HG03159 (cell line): ENCODE measurements around the gene PI4KB.
"Not testable (repeated sequence)": the region's sequence is repeated elsewhere in the genome, so short reads cannot be mapped to it uniquely, and the experiment has no call there.

Experiments used
- ATAC-seq: cut with Tn5 transposase; IDR thresholded peaks from one replicate; pipeline ENCODE4 v1.9.1; 2021; ENCODE audit warnings: mild to moderate bottlenecking, moderate library complexity; ENCODE audit not compliant: unreplicated experiment

PI4KB gene

DNA sequence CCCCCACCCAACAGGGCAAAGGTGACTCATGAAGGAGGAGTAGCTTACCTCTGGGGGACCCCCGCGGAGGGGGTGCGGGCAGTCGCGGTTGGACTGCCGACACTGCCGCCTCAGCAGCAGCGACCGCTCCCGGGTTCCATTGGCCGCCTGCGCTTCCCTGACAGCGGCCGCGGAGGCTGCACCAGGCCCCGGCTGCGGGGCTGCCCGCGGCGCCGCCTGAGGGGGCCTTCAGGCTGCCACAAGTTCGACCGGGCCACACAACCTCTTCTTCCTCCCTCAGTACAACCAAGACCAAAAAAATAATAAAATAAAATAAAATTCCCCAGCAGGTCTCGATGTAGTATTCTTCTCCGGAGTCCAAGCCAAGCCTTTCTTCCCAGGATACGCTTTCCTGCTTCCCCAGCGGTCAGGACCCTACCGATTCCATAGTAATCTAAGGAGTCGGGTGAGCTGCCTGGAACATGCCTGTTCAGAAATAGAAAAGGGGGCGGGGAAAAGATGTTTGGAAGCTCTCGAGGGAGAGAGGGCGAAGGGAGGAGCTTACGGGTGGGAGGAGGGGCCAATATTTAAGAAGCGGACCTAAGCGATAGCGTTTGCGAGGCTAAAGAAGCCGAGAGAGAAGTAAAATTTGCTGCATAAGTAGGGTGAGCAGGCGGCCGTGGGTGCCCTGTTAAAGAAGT lies at the start of gene PI4KB:
PI4KB (minus strand) TSS at position 194 of the 680 bp plus-strand sequence. CDS start 10,935 bp downstream, outside the sequence.
- peak; percentile 74 for ATAC-seq

DNA sequence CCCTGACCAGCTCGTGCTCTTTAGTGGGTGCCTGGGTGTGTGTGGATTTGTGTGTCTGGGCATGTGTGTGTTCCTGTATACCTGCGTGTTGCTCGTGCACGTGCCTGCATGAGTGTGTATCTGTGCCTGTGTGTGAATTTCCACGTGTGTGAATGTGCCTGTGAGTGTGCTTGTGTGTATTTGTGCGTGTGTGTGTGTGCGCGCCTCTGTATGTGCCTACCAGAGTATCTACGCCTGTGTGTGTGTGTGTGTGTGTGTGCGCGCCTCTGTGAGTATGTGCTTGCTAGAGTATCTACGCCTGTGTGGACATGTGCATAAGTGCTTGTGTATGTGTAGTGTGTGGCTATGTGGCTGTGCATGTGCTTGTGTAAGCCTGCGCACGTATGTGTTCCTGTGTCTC lies 46.0 kb upstream of the PI4KB start:
- no peak for ATAC-seq

DNA sequence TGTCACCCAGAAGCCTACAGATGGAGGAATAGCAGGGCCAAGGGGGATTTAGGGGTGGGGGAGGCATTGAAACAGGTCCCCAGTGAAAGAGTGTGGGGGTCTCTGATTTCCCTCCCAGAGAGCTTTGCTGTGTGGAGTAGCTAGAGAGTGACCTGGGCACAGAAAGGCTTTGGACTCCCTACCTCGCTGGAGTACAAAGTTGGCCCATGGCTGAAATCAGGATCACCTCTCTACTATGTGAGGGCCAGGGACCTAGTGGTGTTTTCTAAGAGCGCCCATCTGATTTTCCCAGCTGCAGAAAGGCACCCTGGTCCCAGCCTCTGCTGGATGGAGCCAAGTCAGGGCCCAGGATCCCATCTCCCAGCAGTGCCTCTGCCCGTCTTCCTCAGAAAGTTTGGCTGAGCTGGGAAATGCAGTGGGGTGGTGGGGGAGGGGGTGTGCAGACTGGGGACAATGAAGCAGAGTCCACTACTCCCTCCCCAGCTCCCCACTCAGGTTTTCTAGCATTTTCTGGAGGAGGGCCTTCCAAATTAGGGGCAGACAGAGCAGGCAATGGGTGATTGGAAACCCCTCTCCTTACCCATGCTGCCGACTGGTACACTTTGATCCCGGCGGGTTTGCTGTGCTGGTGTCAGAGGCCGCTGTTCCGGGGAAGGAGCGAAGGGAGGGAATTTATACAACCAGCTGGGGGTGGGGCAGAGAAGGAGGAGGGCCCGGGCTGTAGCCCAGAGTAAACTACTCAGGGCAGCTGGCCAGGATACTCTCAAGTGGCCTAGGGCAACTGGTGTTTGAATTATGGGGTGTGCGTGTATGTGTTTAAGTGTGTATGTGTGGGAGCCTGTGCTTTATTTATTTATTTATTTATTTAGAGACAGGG lies 45.1 kb upstream of the PI4KB start, which contains the start of gene SELENBP1:
SELENBP1 (minus strand) TSS at position 648 of the 877 bp plus-strand sequence; CDS start at position 584, 64 bp downstream.
- ATAC-seq: no peak

DNA sequence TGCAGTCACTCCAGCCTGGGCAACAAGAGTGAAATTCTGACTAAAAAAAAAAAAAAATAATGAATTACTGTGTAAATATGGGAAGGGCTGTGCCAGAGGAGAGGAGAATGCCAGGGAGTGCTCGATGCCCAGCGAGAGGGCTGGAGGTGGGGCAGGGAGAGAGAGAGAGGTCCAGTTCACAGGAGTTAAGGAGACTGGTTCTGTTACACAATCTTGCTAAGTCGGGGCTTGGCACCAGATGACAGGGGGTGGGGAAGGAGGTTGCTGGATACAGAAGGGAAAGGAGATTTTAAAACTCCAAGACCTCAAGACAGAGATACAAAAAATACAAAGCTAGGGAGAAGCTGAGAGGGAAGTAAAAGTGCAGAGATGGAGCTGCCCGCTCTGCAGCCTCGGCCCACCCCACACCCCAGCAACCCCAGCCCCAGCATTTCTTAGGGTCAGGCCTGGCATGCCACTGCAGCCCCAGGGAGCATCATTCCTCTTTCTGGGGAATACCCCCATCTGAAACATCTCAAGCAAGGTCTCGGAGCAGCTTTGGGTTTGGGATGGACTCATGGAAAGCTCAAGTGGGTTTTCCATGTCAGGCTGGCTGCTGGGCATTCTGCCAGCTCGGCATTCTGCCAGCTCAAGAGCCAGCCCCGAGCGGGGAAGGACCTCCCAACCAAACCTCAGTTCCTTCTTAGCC lies 44.3 kb upstream of the PI4KB start:
- ATAC-seq: no peak

DNA sequence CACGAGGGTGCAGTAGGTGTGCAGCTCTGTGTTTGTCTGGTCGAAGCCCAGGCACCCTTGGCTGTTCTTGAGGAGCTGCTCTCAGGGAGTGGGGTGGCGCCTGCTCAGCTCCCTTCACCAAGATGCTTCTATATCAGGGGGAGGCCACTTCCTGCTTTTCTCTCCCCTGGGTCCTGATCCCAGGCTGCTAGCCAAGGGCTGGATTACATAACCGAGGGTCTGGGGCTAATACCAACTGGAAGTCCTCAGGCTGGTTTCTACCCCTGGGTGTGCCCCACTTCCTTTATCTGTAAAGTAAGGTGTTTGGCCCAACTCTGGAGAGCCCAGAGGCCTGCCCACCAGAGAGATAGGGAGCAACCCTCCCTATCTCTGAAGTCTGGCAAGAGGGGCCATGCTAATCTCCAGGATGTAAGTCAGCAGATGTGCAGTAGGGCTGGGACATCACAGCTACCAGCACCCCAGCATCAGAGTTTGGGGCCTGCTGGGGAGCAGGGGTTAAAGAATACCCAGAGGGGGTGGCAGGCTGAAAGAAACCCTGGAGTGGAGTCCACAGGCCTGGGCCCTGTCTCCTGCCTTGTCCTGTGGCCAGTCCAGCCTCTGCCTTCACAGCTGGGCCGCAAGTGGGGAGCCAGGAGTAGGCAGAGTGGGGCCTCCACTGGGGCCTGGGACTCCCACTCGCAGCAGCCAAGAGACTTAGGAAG lies 43.1 kb upstream of the PI4KB start:
- ATAC-seq: no peak

DNA sequence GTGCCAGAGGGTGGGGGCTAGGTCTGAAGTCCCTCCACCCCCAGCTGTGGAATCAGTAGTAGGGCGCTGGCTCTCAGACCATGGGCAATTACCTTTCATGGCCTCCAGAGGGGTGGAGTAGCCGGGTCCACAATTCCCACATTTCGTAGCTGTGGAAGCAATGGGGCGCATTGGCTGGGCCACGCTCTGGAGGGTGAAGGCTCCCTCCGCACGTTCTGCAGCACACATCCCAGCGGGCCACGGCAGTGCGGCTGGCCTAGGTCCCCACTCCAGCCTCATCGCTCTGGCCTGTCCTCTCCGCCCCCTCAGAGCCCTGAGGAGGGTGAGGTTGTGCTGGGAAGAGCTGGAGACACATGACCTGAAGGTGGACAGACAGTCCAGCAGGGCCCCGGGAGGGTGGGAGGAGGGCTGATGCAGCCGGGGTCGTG lies 42.4 kb upstream of the PI4KB start:
- ATAC-seq: no peak

DNA sequence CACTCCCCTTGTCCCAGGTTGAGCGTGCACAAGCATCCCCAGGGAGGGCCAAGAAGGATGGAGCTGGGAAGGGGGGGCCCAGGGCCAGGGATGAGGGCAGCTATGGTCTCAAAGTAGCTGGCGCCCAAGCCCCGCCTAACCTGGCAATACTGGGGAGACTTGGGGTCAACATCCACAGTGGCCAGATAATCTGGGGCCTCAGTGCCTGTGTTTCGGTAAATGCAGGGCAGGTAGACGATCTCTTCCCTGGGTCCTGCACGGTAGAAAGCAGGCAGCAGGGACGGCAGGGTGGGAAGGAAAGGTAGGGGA lies 42.0 kb upstream of the PI4KB start:
- no peak for ATAC-seq

DNA sequence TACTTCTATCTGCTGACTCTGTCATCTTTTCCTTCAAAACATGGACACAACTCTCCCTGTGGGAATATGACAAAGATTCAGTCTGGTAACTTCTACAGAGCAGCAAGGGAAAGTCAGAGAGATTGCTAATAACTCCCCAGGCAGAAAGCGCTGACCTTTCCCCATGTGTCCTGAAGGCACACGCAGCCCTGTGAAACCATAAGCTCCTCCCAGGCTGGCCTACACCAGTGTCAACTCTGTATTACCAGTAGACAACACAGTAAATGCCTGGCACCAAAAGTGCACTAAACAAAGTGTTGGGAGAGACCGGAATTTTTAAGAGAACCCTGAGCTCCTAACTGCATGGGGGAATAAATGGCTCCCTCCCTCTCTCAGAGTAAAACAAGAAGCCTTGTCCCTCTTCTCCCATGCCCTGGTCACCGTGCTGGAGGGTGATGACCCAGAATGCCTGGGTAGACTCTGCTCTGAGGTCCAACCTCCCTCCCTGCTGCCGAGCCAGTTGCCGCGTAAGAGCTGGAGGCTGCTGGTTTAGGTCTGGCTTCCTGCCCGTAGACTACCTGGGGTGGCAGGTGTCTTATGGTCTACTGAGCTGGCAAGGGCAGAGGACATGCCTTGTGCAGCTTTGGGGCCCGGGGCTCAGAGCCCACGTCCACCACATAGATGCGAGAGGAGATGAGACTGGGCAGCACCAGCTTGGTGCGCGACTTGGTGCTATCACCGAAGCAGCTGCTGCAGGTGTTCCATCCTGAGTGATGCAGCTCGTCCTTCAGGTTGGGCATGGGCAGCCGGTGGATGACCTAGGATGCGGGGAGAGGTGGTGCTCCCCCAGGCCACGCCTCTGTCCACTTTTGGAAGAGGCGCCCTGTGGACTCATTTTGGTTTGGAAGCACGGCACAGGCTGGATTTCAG lies 41.4 kb upstream of the PI4KB start:
- ATAC-seq: no peak

DNA sequence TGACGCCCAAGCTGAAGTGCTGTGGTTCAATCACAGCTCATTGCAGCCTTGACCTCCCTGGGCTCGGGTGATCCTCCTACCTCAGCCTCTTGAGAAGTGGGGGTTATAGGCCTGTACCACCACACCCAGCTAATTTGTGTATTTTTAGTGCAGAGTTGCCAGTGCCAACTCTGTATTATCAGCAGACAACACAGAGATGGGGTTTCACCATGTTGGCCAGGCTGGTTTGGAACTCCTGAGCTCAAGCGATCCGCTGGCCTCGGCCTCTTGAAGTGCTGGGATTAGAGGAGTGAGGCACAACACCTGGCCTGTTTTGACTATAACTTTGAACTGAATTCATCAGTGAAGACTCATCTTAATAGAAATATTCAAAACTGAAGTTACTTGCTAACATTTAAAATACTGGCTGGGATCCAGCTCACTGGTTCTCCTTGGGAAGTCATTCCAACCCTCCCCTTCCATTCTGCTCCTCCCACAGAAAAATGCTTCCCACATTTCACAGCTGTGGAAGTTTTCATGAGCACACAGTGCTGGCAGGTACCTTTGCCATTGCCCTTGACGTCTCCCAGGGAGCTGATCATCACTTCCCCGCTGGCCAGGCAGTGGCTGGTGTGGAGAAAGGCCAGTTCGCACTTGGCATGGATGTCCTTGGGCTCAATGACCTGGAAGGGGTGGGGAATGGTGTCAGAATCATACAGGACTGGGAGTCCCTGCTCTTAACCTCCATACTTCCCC lies 40.6 kb upstream of the PI4KB start:
- no peak for ATAC-seq

DNA sequence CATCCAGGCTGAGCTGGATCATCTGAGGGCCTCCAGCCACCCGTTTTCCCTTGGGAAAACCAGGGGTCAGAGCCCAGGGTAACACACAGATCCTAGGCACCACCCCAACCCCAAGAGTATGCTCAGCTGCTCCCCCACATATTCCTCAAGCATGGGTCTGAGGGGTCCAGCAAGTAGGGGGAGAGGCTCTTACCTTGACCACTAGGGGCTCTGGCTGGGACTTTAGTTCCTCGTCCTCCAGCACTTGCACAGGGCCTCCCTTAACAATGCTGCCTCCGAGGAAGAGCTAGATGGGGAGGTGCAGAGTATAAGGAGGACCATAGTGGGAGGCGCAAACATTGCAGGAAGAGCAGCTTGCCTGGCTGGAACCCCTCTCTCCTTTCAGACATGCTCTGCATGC lies 37.8 kb upstream of the PI4KB start:
- no peak for ATAC-seq

DNA sequence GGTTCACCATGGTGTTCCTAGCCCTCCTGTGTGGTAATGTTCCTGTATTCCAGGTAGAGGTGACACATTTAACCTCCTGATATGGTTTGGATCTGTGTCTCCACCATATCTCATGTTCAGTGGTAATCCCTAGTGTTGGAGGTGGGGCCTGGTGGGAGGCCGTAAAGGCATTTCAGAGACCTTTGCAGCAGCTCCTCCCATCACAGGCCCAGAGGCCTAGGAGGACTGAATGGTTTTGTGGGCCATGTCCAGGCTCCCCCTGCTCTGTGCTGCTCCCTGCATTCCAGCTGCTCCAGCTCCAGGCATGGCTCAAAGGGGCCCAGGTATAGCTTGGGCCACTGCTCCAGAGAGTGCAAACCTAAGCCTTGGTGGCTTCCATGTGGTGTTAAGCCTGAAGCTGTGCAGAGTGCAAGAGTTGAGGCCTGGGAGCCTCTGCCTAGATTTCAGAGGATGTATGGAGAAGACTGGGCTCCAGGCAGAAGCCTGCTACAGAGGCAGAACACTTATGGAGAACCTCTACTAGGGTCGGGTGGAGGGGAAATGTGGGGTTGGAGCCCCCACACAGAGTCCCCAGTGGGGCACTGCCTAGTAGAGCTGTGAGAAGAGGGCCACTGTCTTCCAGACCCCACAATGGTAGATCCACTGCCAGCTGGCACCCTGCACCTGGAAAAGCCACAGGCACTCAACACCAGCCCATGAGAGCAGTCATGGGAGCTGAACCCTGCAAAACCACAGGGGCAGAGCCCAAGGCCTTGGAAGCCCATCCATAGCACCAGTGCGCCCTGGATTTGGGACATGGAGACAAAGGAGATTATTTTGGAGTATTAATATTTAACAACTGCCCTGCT lies 35.3 kb upstream of the PI4KB start:
- ATAC-seq: no peak

DNA sequence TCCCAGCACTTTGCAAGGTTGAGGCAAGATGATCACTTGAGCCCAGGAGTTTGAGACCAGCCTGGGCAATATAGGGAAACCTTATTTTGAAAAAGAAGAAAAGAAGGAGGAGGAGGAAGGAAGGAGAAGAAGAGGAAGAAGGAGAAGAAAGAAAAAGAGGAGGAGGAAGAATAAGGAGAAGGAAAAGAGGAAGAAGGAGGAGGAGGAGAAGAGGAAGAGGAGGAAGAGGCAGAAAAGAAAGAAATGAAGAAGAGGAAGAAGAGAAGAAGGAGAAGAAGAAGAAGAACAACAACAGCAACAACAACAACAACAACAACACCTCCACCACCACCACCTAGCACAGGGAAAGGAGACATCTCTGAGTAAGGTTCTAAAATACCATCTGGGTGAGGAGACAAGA lies 34.7 kb upstream of the PI4KB start:
- ATAC-seq: no peak

DNA sequence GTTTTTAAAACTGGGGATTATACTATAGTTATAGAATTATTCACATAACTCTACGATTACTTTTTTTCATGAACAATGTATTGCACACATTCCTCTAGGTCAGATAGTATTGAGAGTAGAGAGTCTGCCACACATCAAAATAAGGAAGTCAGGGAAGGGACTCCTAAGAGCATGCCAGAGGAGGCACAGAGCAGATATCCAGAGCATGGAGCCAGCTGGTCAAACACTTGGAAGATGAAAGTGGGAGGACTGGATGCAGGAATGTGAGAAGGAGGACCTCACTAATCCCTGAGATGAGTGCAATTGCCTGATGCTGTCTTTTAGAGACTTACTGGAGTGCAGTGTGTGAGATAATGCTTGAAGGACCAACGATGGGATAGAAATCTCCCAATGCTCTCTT lies 29.5 kb upstream of the PI4KB start:
- no peak for ATAC-seq

DNA sequence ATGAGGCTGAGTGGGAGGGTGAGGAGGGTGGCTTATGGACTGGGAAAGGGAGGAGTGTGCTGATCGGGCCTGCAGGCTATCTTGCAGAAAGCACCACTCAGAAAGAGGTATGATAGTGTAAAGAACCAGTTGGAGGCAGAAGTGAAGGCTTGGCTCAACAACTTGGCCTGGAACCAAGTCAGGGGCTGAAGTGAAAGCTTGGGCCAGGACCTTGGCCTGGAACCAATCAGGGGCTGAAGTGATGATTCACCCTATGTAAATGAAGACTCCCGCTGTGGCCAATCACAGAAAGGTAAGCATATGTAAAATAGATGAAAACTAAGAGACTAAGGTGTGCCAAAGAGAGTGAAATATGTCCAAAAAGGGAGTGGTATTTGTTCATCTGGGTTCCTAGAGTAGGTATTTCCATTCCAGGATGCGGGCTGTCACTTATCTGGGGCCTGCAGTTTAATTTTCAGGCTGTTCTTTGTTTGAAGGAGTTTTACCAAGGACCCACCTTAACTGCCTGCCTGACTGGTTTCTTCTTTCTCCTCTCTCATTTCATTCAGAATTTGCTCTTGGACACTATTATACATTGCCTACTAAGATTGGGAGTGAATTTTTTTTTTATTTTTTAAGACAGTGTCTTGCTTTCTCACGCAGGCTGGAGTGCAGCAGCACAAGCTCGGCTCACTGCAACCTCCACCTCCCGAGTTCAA lies 25.0 kb upstream of the PI4KB start:
- no peak for ATAC-seq

DNA sequence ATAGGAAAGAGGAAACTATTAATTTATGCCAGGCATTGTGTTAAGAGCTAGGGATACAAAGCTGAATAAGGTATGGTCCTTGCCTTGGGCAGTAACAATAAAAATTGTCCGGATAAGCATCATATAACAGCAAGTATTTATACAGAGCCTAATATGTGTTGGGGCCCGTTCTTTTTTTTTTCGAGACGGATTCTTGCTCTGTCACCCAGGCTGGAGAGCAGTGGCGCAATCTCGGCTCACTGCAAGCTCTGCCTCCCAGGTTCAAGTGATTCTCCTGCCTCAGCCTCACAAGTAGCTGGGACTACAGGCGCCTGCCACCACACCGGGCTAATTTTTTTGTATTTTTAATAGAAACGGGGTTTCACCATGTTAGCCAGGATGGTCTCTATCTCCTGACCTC lies 23.1 kb upstream of the PI4KB start:
- not testable (repeated sequence) for ATAC-seq

DNA sequence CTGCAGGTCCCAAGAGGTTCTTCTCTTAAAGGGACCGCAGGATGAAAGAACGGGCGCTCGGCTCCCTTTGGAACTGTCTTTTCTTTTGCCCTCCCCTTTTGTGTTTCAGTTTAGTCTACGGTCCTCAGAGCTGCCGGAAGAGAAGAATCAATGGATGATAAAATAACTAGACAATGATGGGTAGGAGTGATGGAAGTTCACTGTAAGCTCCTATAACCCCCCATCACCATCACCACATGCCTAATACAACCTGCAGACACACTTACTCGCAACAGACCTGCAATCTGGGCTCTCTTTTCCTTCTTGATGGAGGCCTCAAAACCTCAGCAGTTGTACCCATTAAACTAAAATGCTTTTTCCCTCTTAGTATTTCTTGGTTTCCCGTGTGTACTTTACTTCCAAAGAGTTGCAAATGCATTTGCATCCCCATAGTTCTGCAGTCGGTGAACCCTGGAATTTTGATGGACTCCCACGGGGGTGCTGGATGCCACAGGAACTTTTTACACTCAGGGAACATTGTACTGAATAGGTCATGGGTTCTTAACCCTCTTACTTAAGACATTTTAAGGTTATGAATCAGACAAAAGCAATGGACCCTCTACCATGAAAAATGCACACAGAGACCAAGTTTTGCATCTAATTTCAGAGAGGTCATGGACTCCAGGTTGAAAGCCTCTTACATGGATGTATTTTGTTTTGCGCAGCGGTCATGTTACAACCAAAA lies 20.5 kb upstream of the PI4KB start:
- ATAC-seq: peak; percentile 4
